B cell (primary cell): ENCODE data around the gene ADAMTS20.

ENCODE experiments used
- CTCF ChIP-seq: fragments of 200-600 bp; IDR thresholded peaks from one replicate; pipeline ENCODE4 v1.8.0; 2022; ENCODE audit warnings: antibody characterized with exemption, mild to moderate bottlenecking
- EZH2 ChIP-seq: IDR thresholded peaks from 2 replicates; pipeline ENCODE4 v1.6.1; 2012; ENCODE audit warnings: borderline replicate concordance, low read depth, mild to moderate bottlenecking, moderate library complexity, low read length; ENCODE audit not compliant: insufficient read depth, poor library complexity, severe bottlenecking

- no peak for TF ChIP-seq CTCF
- no peak for TF ChIP-seq EZH2
Measured at GRCh38 chr12:43381879-43382278, 170.1 kb downstream of the ADAMTS20 start.
